ENCODE data around the gene OR2D3.
"Not testable (repeated sequence)": the region's sequence is repeated elsewhere in the genome, so short reads cannot be mapped to it uniquely, and the experiment has no call there.

Gene OR2D3

DNA sequence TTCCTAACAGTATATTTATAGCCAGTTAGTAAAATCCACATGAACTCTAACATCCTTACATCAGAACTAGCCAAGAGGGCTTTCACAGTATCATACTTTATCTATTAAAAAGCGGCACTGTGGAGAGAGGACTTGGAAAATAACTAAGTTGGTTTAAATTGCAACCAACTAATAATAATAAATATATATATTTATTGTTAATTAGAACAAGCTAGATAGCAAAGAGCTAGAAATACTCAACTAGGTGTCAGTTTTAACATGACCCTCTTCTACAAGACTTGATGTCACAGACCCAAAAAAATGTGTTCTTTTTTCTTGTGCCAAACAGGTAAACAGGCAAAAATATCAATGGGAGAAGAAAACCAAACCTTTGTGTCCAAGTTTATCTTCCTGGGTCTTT is at the start of gene OR2D3:
Gene OR2D3, plus strand, starts transcription at position 301 of the 400 bp plus-strand sequence. Its CDS starts 0 bp downstream, at position 301.
- DNase-seq = no peak

- no peak for DNase-seq
Observed at GRCh38 chr11:6871278-6871677, 49.5 kb upstream of the OR2D3 start.

- DNase-seq = no peak
Observed at GRCh38 chr11:6875761-6876160, 45.0 kb upstream of the OR2D3 start.

DNA sequence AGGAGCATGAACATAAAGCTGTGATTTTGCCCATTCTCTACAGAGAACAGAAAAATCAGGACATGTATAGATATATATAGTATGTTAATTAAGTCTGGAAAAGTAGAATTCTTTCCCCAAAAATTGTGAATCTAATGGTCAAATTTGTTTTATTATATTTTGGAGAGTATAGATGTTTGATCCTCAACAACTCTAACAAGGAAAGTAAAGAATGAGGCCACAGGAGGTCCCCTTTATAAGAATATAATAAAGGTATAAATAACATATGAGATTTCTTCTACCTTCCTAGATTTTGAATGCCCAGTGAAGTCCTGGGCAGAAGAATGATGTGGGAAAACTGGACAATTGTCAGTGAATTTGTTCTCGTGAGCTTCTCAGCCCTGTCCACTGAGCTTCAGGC is 44.5 kb upstream of the OR2D3 start, which contains the start of gene OR10A4:
Gene OR10A4, plus strand, starts transcription at position 301 of the 400 bp plus-strand sequence. Its CDS starts 23 bp downstream, at position 324.
- DNase-seq = no peak

DNA sequence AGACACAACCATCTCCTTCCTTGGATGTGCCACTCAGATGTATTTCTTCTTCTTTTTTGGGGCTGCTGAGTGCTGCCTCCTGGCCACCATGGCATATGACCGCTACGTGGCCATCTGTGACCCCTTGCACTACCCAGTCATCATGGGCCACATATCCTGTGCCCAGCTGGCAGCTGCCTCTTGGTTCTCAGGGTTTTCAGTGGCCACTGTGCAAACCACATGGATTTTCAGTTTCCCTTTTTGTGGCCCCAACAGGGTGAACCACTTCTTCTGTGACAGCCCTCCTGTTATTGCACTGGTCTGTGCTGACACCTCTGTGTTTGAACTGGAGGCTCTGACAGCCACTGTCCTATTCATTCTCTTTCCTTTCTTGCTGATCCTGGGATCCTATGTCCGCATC is 43.9 kb upstream of the OR2D3 start:
- DNase-seq = no peak

GRCh38 chr11:6882751-6883150 is 38.1 kb upstream of the OR2D3 start:
- no peak for DNase-seq

DNA sequence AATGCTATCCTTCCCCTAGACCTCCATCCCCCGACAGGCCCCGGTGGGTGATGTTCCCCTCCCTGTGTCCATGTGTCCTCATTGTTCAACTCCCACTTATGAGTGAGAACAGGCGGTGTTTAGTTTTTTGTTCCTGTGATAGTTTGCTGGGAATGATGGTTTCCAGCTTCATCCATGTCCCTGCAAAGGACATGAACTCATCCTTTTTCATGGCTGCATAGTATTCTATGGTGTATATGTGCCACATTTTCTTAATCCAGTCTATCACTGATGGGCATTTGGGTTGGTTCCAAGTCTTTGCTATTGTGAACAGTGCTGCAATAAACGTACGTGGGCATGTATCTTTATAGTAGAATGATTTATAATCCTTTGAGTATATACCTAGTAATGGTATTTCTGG is 33.1 kb upstream of the OR2D3 start:
- DNase-seq = not testable (repeated sequence)

DNA sequence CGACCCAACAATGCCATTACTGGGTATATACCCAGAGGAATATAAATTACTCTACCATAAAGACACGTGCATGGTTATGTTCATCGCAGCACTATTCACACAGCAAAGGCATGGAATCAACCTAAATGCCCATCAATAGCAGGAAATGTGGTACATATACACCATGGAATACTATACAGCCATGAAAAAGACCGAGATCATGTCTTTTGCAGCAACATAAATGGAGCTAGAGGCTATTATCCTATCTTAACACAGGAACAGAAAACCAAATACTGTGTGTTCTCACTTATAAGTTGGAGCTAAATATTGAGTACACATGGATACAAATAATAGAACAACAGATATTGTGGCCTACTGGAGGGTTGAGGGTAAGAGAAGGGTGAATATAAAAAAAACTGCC is 32.0 kb upstream of the OR2D3 start:
- DNase-seq = no peak

GRCh38 chr11:6889835-6890234 is 31.0 kb upstream of the OR2D3 start:
- DNase-seq = no peak

- DNase-seq = no peak
Observed at GRCh38 chr11:6892400-6892799, 28.4 kb upstream of the OR2D3 start, which contains the start of gene OR2D2. TSS of gene OR2D2 (minus strand) at chr11:6892500. CDS start at chr11:6892500, 0 bp downstream.

GRCh38 chr11:6894097-6894496 is 26.7 kb upstream of the OR2D3 start:
- DNase-seq = no peak

GRCh38 chr11:6895010-6895409 is 25.8 kb upstream of the OR2D3 start:
- no peak for DNase-seq

DNA sequence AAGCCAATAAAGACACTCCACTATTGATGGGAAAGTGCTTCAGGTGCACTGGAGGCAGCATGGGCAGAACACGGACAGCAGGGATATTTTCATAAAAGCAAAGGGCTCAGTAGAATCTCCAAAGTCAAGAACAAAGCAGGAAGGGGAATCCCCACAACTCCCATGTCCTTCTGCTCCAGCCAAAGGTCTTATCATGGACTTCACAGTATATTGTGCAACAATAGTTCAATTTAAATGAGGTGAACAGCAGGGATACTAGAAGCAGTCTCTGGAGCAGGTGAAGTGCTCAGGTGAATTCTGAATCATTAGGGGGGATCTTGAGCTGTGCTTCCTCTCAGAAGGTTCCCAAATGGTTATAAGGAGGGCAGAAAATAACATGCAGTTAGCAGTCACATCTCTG is 21.9 kb upstream of the OR2D3 start:
- DNase-seq = no peak

DNA sequence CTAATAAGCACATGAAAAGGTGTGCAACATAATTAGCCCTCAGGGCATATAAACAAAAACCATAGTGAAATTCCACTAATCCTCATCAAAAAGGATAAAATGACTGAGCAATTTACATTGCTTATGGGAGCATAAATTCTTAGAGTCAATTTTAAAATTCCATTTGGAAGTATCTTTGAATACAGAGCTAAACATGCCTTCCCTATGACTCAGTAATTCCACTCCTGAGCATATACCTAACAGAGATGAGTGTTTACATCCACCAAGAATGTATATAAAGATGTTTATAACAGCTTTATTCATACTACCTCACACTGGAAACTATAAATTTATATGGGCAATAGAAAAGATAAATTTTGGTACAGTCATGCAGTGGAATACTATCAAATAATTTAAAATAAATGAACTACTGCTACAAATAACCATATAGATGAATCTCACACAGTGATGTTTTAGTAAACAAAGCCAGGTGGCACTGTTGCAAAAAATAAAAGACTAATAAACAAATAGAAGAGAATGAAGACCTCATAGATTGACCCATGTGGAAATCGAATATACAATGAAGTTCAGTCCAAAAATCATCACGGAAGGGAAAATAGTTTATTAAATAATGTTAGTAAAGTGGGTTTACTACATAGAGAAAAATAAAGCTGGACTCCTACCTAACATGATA is 20.3 kb upstream of the OR2D3 start:
- no peak for DNase-seq

GRCh38 chr11:6904804-6905203 is 16.0 kb upstream of the OR2D3 start:
- DNase-seq = not testable (repeated sequence)

GRCh38 chr11:6911378-6911777 is 9.4 kb upstream of the OR2D3 start:
- no peak for DNase-seq

GRCh38 chr11:6911948-6912347 is 8.9 kb upstream of the OR2D3 start:
- DNase-seq = no peak

DNA sequence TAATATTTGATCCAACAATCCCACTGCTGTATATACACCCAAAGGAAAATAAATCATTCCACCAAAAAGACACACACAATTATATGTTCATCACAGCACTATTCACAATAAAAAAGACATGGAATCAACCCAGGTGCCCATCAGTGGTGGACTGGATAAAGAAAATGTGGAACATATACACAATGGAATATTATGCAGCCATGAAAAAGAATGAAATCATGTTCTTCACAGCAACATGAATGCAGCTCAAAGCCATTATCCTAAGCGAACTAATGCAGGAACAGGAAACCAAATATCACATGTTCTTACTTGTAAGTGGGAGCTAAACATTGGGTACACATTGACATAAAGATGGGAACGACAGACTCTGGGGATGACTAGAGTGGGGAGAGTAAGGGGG is 1.1 kb upstream of the OR2D3 start:
- DNase-seq = no peak

DNA sequence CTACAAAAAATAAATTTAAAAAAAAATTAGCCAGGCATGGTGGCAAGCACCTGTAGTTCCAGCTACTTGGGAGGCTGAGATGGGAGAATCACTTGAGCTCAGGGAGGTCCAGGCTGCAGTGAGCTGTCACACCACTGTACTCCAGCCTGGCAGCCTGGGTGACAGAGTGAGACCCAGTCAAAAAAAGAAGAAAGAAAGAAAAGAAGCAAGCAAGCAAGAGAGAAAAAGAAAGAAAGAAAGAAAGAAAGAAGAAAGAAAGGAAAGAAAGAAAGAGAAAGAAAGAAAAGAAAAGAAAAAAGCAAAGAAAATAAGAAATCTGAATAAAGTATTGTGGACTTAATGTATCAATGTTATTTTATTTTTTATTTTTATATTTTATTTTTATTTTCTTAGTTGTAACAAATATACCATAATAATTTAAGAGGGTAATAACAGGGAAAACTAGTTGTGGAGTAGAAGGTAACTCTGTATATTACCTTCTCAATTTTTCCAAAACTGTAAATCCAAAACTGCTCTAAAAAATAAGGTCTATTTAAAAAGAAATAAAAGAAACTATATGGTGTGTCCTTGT is 4.3 kb downstream of the OR2D3 start:
- no peak for DNase-seq

GRCh38 chr11:6925636-6926207 is 4.9 kb downstream of the OR2D3 start:
- no peak for DNase-seq

- DNase-seq = no peak
Observed at GRCh38 chr11:6926208-6927029, 5.6 kb downstream of the OR2D3 start, which contains the start of gene ZNF215. TSS of gene ZNF215 (plus strand) at chr11:6926426. CDS start at chr11:6932273, 5,847 bp downstream.

DNA sequence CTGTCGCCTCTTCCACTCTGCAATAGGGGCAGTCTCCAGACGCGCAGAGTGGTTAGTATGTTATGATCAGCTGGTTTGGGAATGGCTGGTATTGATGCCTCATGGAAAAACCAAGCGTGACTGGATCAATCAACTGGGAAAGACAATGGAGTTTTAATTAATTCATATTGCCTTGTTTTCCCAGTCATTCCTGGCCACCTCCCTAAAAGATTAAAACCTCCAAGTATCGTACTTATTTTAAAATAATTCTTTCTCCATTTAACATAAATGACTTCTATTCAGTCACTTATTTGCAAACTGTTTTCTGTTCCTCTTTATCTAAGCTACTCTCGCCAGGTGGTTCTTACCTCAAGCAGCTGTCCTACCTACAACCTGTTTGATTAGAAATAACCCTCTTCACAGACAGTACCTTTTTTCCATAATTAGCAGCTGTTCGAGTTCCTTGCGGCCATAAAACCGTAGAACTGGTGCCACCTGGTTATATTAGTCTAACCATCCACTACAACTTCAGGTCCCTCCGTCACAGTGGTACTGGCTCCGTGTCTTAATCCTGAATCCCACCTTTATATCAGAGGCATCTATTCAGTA is 6.3 kb downstream of the OR2D3 start:
- DNase-seq = no peak

GRCh38 chr11:6928916-6929315 is 8.1 kb downstream of the OR2D3 start:
- no peak for DNase-seq
